RKO (cell line): Measurements from ENCODE around the gene MORC4.
A peak's percentile ranks its signal among the peaks of the same experiment; 100 is the strongest.
"Not testable (repeated sequence)": the region's sequence is repeated elsewhere in the genome, so short reads cannot be mapped to it uniquely, and the experiment has no call there.

ENCODE experiments used
- DNase-seq: peaks from one replicate; pipeline ENCODE4 v3.0.0-alpha.2; 2016; ENCODE audit warnings: low spot score

Gene MORC4

DNA sequence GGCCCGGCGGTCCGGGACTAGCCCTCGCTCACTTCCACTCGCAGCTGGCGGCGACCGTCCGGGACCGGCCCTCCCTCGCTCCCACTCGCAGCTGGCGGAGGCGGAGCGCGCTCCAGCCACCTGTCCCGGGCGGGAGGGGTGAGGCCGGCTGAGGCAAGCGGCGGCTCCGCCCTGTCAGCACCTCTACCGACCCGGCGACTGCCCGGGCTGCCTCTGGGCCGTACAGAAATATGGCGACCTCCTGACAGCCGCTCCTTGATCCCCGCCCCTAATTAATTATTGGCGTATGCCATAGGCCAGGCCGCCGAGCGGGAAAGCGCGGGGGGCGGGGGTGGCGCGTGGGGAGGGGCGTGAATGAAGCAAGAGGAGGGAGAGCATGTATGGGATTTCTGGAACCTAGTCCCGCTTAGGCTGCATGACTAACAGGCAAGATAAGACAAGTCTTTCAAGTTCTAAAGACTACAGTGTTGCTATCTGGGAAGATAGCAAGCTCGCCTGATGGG lies at the start of gene MORC4:
Gene MORC4, minus strand, starts transcription at position 200 of the 503 bp plus-strand sequence. CDS start 243 bp downstream, outside the sequence.
- peak; percentile 81 for DNase-seq

DNA sequence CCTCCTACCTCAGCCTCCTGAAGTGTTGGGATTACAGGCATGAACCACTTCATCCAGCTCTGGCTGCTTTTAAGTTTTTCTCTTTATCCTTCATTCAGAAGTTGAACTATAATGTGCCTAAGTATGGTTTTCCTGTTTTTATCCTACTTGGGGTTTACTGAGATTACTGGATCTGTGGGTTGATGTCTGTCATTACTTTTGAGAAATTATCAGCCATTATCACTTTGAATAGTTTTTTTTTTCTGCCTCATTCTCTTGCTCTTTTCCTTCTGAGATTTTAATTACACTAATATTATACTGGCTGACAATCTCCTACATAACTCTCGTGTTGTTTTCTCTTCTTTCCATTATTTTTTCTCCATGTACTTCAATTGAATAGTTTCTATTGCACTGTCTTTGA lies 47.6 kb upstream of the MORC4 start:
- DNase-seq, result no peak

GRCh38 chrX:107029752-107030151 lies 29.7 kb upstream of the MORC4 start:
- no peak for DNase-seq

DNA sequence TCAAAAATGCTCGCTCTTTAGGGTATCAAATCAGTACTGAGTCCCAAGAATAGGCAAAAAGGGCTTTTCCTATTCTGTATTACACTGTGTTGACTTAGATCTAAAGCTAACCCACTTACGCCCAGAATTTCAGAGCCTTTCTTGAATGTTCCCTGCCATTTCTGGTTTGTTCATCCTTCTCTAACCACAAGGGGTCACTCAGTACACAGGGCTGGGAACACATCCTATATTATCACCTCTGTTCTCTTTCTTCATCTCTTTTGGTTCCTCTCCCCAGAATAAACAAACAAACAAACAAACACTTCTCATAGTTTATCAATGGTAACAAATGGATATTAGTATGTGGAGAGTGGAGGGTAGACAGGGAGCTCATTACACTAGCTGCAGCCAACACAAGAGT lies 25.5 kb upstream of the MORC4 start:
- DNase-seq, result peak; percentile 41

DNA sequence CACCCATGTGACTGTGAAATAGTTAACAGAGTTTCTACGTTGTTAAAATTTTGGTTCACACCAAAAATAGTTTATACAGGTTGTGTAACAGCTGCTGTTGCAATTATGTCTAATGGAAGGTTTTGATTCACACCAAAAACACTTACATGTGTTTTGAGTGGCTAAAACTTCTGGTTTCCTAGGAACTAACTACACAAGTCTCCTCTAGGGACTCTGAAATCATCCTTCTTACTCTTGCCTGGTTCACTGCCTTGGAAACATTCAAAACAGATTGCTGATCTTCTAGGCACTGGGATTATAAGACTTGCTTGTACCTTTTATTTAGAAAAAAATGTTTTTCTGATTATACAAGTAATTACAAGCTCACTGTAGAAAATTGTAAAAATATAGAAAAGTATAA lies 14.9 kb upstream of the MORC4 start:
- DNase-seq, result no peak

- no peak for DNase-seq
Measured at GRCh38 chrX:107008034-107008433, 8.0 kb upstream of the MORC4 start.

- peak; percentile 68 for DNase-seq
Measured at GRCh38 chrX:106999002-106999975, 723 bp downstream of the MORC4 start.

- DNase-seq, result no peak
Measured at GRCh38 chrX:106997611-106998010, 2.4 kb downstream of the MORC4 start.

- no peak for DNase-seq
Measured at GRCh38 chrX:106995678-106996077, 4.3 kb downstream of the MORC4 start.

- DNase-seq, result no peak
Measured at GRCh38 chrX:106987488-106987887, 12.5 kb downstream of the MORC4 start.

DNA sequence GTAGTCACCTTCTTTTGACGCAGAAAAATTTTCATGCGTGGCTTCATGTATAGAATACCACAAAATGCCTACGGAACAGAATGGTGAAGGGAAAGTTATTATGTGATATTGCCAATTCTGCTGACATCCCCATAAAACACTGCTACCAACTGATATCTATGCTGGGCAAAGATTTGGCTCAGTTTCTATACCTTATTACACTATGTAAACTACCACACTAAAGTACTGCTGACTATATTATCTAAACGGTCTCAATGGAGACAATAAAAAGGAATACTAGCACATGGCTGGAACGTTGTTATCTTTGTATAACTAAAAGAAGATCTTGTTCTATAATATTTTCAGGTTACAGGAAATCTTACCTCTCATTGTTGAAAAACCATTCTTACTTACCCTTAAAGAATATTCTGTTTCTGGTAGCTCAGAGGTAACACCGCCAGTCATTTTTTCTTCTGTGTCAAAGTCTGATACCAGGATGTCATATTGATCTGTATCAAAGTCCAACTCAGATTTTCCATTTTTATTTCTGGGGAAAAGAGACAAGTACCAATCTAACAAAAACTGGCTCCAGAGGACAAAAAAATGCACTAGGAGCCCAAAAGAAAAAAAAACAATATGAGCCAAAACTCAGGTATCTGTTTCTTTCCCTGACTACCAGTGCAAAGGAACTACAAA lies 18.9 kb downstream of the MORC4 start:
- DNase-seq, result no peak

DNA sequence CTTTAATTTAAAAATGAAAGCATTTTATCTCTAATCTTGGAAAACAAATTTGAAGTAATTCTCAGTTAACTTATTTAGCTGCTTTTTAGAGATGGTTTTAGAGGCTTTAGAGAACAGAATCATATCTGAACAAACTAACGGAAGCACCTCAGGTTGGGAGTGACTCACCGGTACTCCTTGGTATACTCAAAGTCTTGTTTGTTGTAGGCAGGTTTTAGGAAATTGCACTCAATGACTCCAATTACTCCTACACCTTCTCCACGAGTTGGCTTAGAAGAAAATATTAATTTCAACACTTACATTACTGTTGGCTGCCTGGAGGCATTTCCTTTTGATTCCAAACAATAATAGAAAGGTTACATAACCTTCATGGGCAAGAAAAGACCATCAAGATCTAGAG lies 23.6 kb downstream of the MORC4 start:
- no peak for DNase-seq

DNA sequence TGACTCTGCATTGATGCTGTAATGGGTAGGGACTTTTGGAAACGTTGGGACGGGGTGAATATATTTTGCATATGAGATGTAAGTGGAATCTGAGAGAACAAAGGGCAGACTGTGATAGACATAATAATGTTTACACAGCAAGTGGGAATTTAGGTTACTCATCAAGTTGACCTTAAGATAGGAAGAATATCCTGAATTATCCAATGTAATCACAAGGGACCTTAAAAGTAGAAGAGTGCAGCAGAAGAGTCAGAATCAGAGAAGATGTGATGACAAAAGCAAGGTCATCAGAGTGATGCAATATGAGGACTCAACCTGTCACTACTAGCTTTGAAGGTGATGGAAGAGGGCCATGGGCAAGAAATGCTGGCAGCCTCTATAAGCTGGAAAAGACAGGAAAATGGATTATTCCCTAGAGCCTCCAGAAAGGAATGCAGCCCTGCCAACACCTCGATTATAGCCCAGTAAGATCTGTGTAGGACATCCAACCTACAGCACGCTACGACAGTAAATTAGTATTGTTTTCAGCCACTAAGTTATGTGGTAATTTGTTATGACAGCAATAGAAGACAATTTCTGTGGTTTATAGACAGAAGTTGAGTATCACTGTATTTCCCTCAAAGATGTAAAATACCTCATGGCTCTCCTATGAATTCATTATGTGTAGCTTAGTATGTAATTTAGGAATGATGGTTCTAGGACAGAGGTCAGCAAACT lies 26.4 kb downstream of the MORC4 start:
- DNase-seq, result no peak

GRCh38 chrX:106972896-106973295 lies 27.1 kb downstream of the MORC4 start:
- DNase-seq, result no peak

- DNase-seq, result not testable (repeated sequence)
Measured at GRCh38 chrX:106966547-106966946, 33.5 kb downstream of the MORC4 start.

DNA sequence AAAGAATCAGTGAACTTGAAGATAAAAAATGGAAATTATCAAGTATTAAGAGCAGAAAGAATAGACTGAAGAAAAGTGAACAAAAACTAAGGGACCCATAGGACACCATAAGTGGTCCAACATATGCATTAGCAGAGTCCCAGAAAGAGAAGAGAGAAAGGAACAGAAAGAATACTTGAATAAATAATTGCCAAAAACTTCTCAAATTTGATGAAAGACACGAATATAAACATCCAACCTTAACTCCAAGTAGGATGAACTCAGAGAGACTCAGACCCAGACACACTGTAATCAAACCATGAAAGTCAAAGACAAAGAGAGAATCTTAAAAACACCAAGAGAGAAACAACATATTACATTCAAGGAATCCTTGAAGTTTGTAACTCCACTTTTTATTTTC lies 35.7 kb downstream of the MORC4 start:
- DNase-seq, result no peak

DNA sequence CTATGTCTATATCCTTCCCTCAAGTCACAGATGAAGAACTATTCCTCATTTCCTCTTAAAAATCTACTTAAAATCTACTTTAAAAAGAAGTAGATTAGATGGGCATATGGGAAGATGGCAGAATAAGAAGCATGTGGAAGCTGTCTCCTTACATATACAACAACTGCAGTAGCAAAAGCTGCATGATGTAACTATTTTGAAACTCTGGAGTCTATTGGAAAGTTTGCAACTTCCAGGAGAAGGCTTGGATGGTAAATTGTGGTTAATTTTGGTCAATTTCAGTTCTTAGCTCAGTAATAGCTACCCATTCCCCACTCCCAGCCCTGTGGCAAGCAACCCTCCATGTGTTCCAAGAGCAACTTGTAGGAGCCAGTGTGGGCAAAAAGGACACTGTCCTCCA lies 36.9 kb downstream of the MORC4 start:
- DNase-seq, result no peak

DNA sequence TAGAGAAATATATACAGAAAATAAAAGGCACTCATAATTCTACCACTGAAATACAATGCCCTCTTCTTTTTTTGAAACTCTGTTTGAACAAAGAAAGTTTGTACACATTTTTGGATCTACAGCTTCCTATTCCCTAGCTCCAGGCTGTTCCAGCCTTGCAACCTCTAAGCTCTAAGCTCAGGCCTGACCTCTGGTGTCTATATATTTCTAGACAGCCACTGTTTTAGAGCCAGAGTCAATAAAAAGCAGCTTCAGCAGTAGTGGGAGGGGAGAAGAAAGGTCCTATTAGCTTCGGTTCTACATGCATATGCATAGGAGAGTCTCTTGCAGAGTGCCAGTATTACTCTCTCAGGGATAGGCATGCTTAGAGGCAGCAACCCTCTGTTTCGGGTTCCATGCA lies 40.1 kb downstream of the MORC4 start:
- DNase-seq, result peak; percentile 39

DNA sequence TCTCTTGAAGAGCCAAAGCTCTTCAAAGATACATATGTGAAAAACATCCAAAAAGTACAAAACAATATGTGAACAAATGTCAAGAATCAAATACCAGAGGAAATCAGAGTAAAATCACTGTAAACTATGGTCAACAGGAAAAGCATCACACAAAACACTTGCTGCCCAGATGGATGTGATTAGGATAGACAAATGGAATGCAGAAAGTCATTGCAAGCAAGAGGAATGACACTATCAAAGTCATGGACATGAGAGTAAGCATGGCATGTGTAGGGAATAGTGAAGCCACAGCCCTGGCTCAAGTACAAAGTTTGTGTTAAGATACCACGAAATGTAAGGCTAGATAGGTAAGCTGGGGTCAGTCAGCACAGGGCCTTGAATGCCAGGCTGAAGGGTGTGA lies 42.2 kb downstream of the MORC4 start:
- no peak for DNase-seq

DNA sequence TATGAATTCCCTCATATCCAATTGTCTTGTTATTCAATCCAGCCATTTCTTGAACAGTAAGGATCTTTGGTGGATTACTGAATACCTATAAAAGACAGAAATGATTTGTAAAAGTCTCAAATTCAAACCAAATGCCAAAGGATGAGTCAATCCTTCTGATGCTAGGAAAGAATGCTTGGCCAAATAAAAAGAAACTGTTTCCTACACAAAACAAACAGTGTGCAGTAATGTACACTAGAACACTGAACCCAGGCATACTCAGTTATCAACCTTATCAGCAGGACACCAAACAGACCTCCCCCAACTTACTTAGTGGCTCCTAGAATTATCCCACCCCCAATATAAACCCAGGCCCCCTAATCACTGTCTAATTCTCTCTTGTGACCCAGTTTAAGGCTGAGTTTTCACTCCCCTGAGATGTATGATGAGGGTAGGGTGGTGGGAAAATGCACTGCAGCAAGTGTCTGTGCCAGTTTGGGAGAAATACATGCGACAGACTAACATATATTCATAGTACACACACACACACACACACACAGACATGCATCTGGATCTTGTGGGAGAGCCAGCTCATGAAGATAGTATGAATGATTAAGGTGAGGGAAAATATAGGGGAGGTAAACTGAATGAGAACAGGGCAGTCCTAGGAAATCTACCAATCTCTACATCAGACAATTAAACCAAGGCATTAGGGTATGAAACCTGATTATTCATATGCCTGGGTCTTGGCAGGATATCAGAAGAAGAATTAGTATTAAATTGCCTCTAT lies 44.8 kb downstream of the MORC4 start:
- no peak for DNase-seq

GRCh38 chrX:106954041-106954440 lies 46.0 kb downstream of the MORC4 start:
- no peak for DNase-seq

- DNase-seq, result peak; percentile 63
Measured at GRCh38 chrX:106952988-106953387, 47.0 kb downstream of the MORC4 start.
